A673 (cell line): ENCODE results near the gene KCTD21. TPM values are rescaled to one million over a fixed set of nuclear protein-coding genes. Genes with fewer than 3 reads are reported as not detected.

Experiments used
- BruUV-seq: library from RNA; stranded (reverse); fragments of 400-500 nt; replicated peaks from 2 replicates; lab custom pipeline; 2021; lab: Mats Ljungman, UMichigan
- CTCF ChIA-PET: fragments of 300-600 bp; sonication (Branson Sonifier 250); formaldehyde crosslinking; loops from one replicate; lab custom pipeline; 2022; ENCODE audit warnings: antibody characterized with exemption; lab: Charles Lee
- POLR2A ChIA-PET: fragments of 300-600 bp; sonication (Branson Sonifier 250); formaldehyde crosslinking; loops from one replicate; lab custom pipeline; 2022; ENCODE audit warnings: antibody characterized with exemption; ENCODE audit not compliant: low non-redundant PET; lab: Charles Lee
- DNase-seq: peaks from one replicate; pipeline ENCODE4 v3.0.0-alpha.2; 2015; ENCODE audit warnings: low spot score
- H3K27ac ChIP-seq: fragments of 200-600 bp; sonication (generic); 2 replicates; pipeline ENCODE4 v1.5.1; 2016; ENCODE audit warnings: mixed run types, low read depth, mild to moderate bottlenecking, mixed read lengths, antibody characterized with exemption, low read length; ENCODE audit not compliant: poor library complexity, severe bottlenecking
- H3K27me3 ChIP-seq: fragments of 200-600 bp; sonication (generic); replicated peaks from 2 replicates; pipeline ENCODE4 v1.6.1; 2017; ENCODE audit warnings: mixed run types, low read depth, mild to moderate bottlenecking, mixed read lengths, antibody characterized with exemption, low read length; ENCODE audit not compliant: insufficient read depth, poor library complexity
- H3K36me3 ChIP-seq: fragments of 200-600 bp; sonication (generic); 2 replicates; pipeline ENCODE4 v1.6.1; 2016; ENCODE audit warnings: mixed run types, mild to moderate bottlenecking, mixed read lengths, antibody characterized with exemption, low read length; ENCODE audit not compliant: insufficient read depth, poor library complexity, severe bottlenecking
- H3K4me1 ChIP-seq: fragments of 200-600 bp; sonication (generic); 2 replicates; pipeline ENCODE4 v1.6.1; 2017; ENCODE audit warnings: mixed run types, mild to moderate bottlenecking, mixed read lengths, antibody characterized with exemption, low read length; ENCODE audit not compliant: insufficient read depth, poor library complexity, severe bottlenecking
- H3K4me3 ChIP-seq: fragments of 200-600 bp; sonication (generic); 2 replicates; pipeline ENCODE4 v1.5.1; 2016; ENCODE audit warnings: low read depth, mixed run types, mild to moderate bottlenecking, mixed read lengths, low read length; ENCODE audit not compliant: poor library complexity, severe bottlenecking
- H3K9me3 ChIP-seq: fragments of 200-600 bp; sonication (generic); 2 replicates; pipeline ENCODE4 v1.6.1; 2016; ENCODE audit warnings: mixed run types, low read depth, mild to moderate bottlenecking, mixed read lengths, antibody characterized with exemption, low read length; ENCODE audit not compliant: poor library complexity, severe bottlenecking
- CTCF ChIP-seq: fragments of 300-800, 200-600 bp; sonication (generic); conservative IDR thresholded peaks from 2 replicates; pipeline ENCODE4 v1.5.1; 2017; ENCODE audit warnings: low read depth, mild to moderate bottlenecking, antibody characterized with exemption, low read length, moderate library complexity, mixed read lengths
- EZH2 ChIP-seq: fragments of 200-600 bp; sonication (generic); IDR thresholded peaks from 2 replicates; pipeline ENCODE4 v1.6.1; 2017; ENCODE audit warnings: borderline replicate concordance, low read depth, mild to moderate bottlenecking, mixed read lengths, antibody characterized with exemption, low read length; ENCODE audit not compliant: poor library complexity, severe bottlenecking
- intact Hi-C: fragments of 100-400 bp; cut with micrococcal nuclease; formaldehyde crosslinking; loops from one replicate; pipeline ENCODE4 v1.10.0; 2022; ENCODE audit not compliant: unreplicated experiment
- total RNA-seq: library from RNA; stranded (reverse); gene quantifications from 2 replicates; pipeline ENCODE4 v1.2.3, GENCODE V29; 2021

Gene KCTD21
- total RNA-seq, 1 experiment from 2014 or later = 3.5 TPM

GRCh38 chr11:78228467-78228866 is 40.0 kb upstream of the KCTD21 start:
- no peak overlapping the region for H3K4me3 ChIP-seq
- H3K36me3 ChIP-seq = no peaks in the 10 kb centered on the region
- DNase-seq = peak; percentile 74
- intact Hi-C loops = loop anchor here (1.0 to 2.0 kb wide), 2 partner anchors 192 to 336 kb away; no protein-coding TSS in a partner anchor
- no peaks in the 10 kb centered on the region for H3K9me3 ChIP-seq
- no peak overlapping the region for H3K27ac ChIP-seq
- no TSS peak for BruUV-seq
- POLR2A ChIA-PET = interaction anchor here (0.5 to 0.9 kb wide), 2 partner anchors 102 to 1454 kb away, joined by 3 to 9 read pairs; no protein-coding TSS in a partner anchor
- CTCF ChIA-PET = interaction anchor here (0.7 to 1.2 kb wide), 5 partner anchors 189 to 1440 kb away, joined by 3 to 37 read pairs (median 7); no protein-coding TSS in a partner anchor
- H3K27me3 ChIP-seq = no peaks in the 10 kb centered on the region
- TF ChIP-seq EZH2 = no peak
- peak; percentile 77 for TF ChIP-seq CTCF
- H3K4me1 ChIP-seq = peaks cover 6% of the 10 kb centered on the region

- TF ChIP-seq EZH2 (no peak), CTCF (no peak)
- H3K36me3 ChIP-seq = no peaks in the 10 kb centered on the region
- CTCF ChIA-PET = interaction anchor here (0.7 to 1.2 kb wide), 5 partner anchors 189 to 1440 kb away, joined by 3 to 37 read pairs (median 7); no protein-coding TSS in a partner anchor
- no peak for DNase-seq
- H3K27ac ChIP-seq = no peak overlapping the region
- no peaks in the 10 kb centered on the region for H3K27me3 ChIP-seq
- H3K4me3 ChIP-seq = no peak overlapping the region
- BruUV-seq = no TSS peak
- intact Hi-C loops = loop anchor here (1.0 to 2.0 kb wide), 2 partner anchors 193 to 336 kb away; no protein-coding TSS in a partner anchor
- POLR2A ChIA-PET = interaction anchor here (0.9 kb wide), 1 partner anchor 1454 kb away, joined by 9 read pairs; no protein-coding TSS in a partner anchor
- peaks cover 6% of the 10 kb centered on the region for H3K4me1 ChIP-seq
- H3K9me3 ChIP-seq = no peaks in the 10 kb centered on the region
Observed at GRCh38 chr11:78227921-78228320, 39.5 kb upstream of the KCTD21 start.

GRCh38 chr11:78226684-78227680 is 38.6 kb upstream of the KCTD21 start:
- DNase-seq = no peak
- H3K4me3 ChIP-seq = no peak overlapping the region
- H3K27ac ChIP-seq = no peak overlapping the region
- BruUV-seq = no TSS peak
- ChIA-PET POLR2A (no interaction called here), CTCF (interaction anchor here (0.5 kb wide), 1 partner anchor 336 kb away, joined by 4 read pairs; no protein-coding TSS in a partner anchor)
- TF ChIP-seq CTCF = no peak
- no peak for TF ChIP-seq EZH2
- no peaks in the 10 kb centered on the region for H3K4me1 ChIP-seq
- intact Hi-C loops = no loop called here
- no peaks in the 10 kb centered on the region for H3K9me3 ChIP-seq
- no peaks in the 10 kb centered on the region for H3K36me3 ChIP-seq
- H3K27me3 ChIP-seq = no peaks in the 10 kb centered on the region
